Activated CD4-positive, CD25-positive, alpha-beta regulatory T cell treated with anti-CD3 and anti-CD28 coated beads, Interleukin-2, amount 50 U/mL, for 72 hours (primary cell): ENCODE data around the gene LGALS12.

Experiments
- DNase-seq: peaks from one replicate; pipeline ENCODE4 v3.0.0; 2021

Gene LGALS12

DNA sequence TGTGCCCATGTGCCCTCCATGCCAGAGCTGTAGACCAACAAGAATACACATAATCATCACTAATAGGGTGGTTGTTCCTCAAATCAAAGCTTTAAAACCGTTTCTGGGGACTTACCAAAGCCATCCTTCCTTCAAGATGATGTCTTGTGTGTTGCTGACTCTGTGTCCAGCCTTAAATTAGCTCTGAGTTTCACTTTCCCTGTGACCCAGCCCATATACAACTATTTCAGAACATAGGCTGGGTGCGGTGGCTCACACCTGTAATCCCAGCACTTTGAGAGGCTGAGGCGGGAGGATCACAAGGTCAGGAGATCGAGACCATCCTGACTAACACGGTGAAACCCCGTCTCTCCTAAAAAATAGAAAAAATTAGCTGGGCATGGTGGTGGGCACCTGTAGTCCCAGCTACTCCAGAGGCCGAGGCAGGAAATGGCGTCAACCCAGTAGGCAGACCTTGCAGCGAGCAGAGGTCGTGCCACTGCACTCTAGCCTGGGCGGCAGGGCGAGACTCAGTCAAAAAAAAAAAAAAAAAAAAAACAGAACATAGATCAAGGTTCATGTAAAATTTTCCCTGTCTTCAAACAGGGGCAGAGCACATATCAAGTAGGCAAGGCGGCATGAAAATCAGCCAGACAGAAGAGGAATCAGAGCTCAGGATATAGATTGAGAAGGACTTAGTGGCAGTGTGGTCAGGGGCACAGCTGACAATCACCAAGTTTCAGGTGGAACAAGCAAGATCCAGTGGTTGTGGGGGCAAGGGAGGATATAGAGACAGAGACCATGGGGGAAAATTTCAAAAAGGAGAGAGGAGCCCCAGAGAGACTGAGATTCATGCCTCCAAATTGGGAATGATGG lies 57.5 kb downstream of the LGALS12 start, which contains the start of gene PLAAT2:
Gene PLAAT2 (minus strand): TSS at position 179 of the 855 bp plus-strand sequence. CDS start 55 bp downstream, at position 124.
- DNase-seq: no peak

GRCh38 chr11:63564056-63564774 lies 58.3 kb downstream of the LGALS12 start:
- DNase-seq: no peak

DNA sequence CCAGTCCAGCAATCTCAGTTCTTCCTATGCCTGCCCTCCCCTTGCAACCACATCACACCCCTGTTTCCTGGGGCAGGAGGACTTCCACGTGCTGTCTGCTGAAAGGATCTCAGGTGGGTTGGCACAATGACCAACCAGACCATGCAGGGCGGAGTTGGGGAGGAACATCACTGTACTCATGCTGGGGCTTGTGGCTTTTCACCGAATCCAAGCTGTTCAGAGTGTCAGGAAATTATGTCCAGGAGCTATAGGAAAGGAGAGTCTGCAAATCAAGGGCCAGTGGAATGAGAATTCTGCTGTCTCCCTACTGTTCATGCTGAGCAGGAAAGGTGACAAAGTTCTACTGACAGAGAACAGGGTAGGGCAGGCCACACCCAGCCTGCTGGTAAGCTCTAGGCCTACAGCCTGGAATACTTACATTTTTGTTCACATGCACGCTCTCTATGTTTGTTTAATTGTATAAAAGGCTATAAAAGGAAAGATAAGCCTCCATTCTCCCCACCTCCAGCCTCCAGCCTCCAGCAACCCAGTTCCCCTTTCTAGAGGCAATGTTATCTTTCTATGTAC lies 59.0 kb downstream of the LGALS12 start:
- DNase-seq: no peak
